PC-3 (cell line): ENCODE measurements around the gene TNK2. TPM values are rescaled to one million over a fixed set of nuclear protein-coding genes. Genes with fewer than 3 reads are reported as not detected.

Experiments used
- ATAC-seq: fragments of 200-7000 bp; cut with Tn5 transposase; 2 replicates; pipeline ENCODE4 v1.9.1; 2020; ENCODE audit warnings: mild to moderate bottlenecking, moderate library complexity
- BruUV-seq: library from RNA; stranded (reverse); fragments of 400-500 nt; replicated peaks from 2 replicates; lab custom pipeline; 2021; lab: Mats Ljungman, UMichigan
- CTCF ChIA-PET: fragments of 300-600 bp; sonication (Branson Sonifier 250); formaldehyde crosslinking; loops from one replicate; lab custom pipeline; 2022; ENCODE audit warnings: antibody characterized with exemption; lab: Charles Lee
- POLR2A ChIA-PET: fragments of 300-600 bp; sonication (Branson Sonifier 250); formaldehyde crosslinking; loops from one replicate; lab custom pipeline; 2022; ENCODE audit warnings: antibody characterized with exemption; ENCODE audit not compliant: unreplicated experiment; lab: Charles Lee
- DNase-seq: peaks from one replicate; pipeline ENCODE4 v3.0.0-alpha.2; 2015
- H2AFZ ChIP-seq: fragments of 300-600 bp; sonication (generic); 2 replicates; pipeline ENCODE4 v1.6.0; 2016; ENCODE audit warnings: antibody characterized with exemption, low read length
- H3F3A ChIP-seq: fragments of 300-600 bp; sonication (generic); one replicate; pipeline ENCODE4 v1.6.0; 2017; ENCODE audit warnings: antibody characterized with exemption, low read length, control low read depth, mild to moderate bottlenecking; ENCODE audit not compliant: unreplicated experiment
- H3K27ac ChIP-seq: fragments of 300-600 bp; sonication (generic); 2 replicates; pipeline ENCODE4 v1.5.1; 2016; ENCODE audit warnings: mild to moderate bottlenecking, low read length
- H3K27me3 ChIP-seq: fragments of 300-600 bp; sonication (generic); 2 replicates; pipeline ENCODE4 v1.6.1; 2016; ENCODE audit warnings: low read length, mixed read lengths
- H3K36me3 ChIP-seq: fragments of 300-600 bp; sonication (generic); 2 replicates; pipeline ENCODE4 v1.6.1; 2016; ENCODE audit warnings: low read depth, mixed run types, low read length, mixed read lengths
- H3K4me1 ChIP-seq: fragments of 300-600 bp; sonication (generic); 2 replicates; pipeline ENCODE4 v1.5.1; 2016; ENCODE audit warnings: low read length; ENCODE audit not compliant: insufficient read depth
- H3K4me2 ChIP-seq: fragments of 300-600 bp; sonication (generic); 2 replicates; pipeline ENCODE4 v1.6.0; 2016; ENCODE audit warnings: low read length
- H3K4me3 ChIP-seq: fragments of 300-600 bp; sonication (generic); 2 replicates; pipeline ENCODE4 v1.5.1; 2016; ENCODE audit warnings: mild to moderate bottlenecking, low read length, mixed read lengths
- H3K79me2 ChIP-seq: fragments of 300-600 bp; sonication (generic); 2 replicates; pipeline ENCODE4 v1.6.1; 2017; ENCODE audit warnings: low read length, mixed read lengths
- H3K9ac ChIP-seq: fragments of 300-600 bp; sonication (generic); 2 replicates; pipeline ENCODE4 v1.6.0; 2016; ENCODE audit warnings: mild to moderate bottlenecking, low read length
- H3K9me2 ChIP-seq: fragments of 300-600 bp; sonication (generic); replicated peaks from 2 replicates; pipeline ENCODE4 v1.6.1; 2016; ENCODE audit warnings: mixed run types, low read length, mixed read lengths
- H3K9me3 ChIP-seq: fragments of 300-600 bp; sonication (generic); 2 replicates; pipeline ENCODE4 v1.6.1; 2016; ENCODE audit warnings: low read length, mixed read lengths
- H4K20me1 ChIP-seq: fragments of 300-600 bp; sonication (generic); 2 replicates; pipeline ENCODE4 v1.6.1; 2016; ENCODE audit warnings: low read length, mixed read lengths
- CTCF ChIP-seq: fragments of 300-600 bp; sonication (generic); conservative IDR thresholded peaks from 2 replicates; pipeline ENCODE4 v1.5.1; 2017; ENCODE audit warnings: antibody characterized with exemption, low read depth, mild to moderate bottlenecking, low read length
- EZH2 ChIP-seq: fragments of 300-600 bp; sonication (generic); IDR thresholded peaks from one replicate; pipeline ENCODE4 v1.6.1; 2017; ENCODE audit warnings: antibody characterized with exemption, mild to moderate bottlenecking, low read length; ENCODE audit not compliant: unreplicated experiment
- EZH2phosphoT487 ChIP-seq: fragments of 300-600 bp; sonication (generic); IDR thresholded peaks from 2 replicates; pipeline ENCODE4 v1.6.1; 2018; ENCODE audit warnings: mild to moderate bottlenecking, antibody characterized with exemption, low read length, borderline replicate concordance
- intact Hi-C: fragments of 100-400 bp; cut with micrococcal nuclease; formaldehyde crosslinking; loops from 2 replicates; pipeline ENCODE4 v1.9.0; 2023
- total RNA-seq: library from RNA; depleted of rRNA; stranded (reverse); fragments of >200 nt; gene quantifications from 2 replicates; pipeline ENCODE4 v1.2.3, GENCODE V29; 2014

TNK2 gene
- total RNA-seq, 1 experiment from 2014 or later = 49.3 TPM

DNA sequence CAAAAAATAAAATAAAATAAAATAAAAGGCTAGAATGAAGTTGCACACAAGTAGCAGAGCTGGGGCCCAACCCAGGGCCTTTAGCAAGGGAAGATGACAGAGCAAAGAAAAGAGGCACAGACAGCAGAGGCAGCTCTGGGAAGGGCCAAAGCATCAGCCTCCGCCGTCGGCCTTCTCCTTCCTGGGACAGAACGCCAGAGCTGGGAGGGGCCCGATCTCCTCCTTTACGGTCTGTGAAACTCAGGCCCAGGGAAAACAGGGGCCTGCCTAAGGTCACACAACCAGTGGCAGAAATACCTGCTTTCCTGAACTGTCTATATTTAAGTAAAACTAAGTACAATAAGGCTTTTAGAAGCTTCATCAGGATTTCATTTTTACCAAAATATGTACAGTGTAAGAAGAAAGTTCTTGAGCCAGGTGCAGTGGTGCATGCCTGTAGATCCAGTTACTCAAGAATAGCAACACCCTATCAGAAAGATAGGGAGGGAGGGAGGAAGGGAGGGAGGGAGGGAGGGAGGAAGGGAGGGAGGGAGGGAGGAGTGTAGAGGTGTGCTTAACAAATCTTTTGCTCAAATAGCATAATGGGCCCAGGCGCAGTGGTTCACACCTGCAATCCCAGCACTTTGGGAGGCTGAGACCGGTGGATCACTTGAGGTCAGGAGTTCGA is 53.6 kb downstream of the TNK2 start:
- H3F3A ChIP-seq = no peaks in the 10 kb centered on the region
- POLR2A ChIA-PET = no interaction called here
- no peaks in the 10 kb centered on the region for H3K36me3 ChIP-seq
- H3K9me2 ChIP-seq = no peaks in the 10 kb centered on the region
- H3K27me3 ChIP-seq = no peaks in the 10 kb centered on the region
- intact Hi-C loops = loop anchor here (5.0 kb wide), 1 partner anchor 582 kb away; the partner anchor contains the start of gene XXYLT1
- H2AFZ ChIP-seq = no peak overlapping the region
- H4K20me1 ChIP-seq = no peaks in the 10 kb centered on the region
- no TSS peak for BruUV-seq
- H3K4me1 ChIP-seq = 0 out of 2 replicates have a peak, but pooled peaks cover 4% of the 10 kb centered on the region
- H3K79me2 ChIP-seq = no peaks in the 10 kb centered on the region
- ATAC-seq (no peak), DNase-seq (no peak)
- no peaks in the 10 kb centered on the region for H3K9me3 ChIP-seq
- H3K9ac ChIP-seq = no peak overlapping the region
- H3K4me2 ChIP-seq = no peak overlapping the region
- H3K27ac ChIP-seq = no peak overlapping the region
- H3K4me3 ChIP-seq = no peak overlapping the region
- CTCF ChIA-PET = interaction anchor here (0.6 kb wide), 1 partner anchor 77 kb away, joined by 3 read pairs; no protein-coding TSS in a partner anchor
- TF ChIP-seq CTCF = no peak
- no peak for TF ChIP-seq EZH2phosphoT487
- TF ChIP-seq EZH2 = no peak

DNA sequence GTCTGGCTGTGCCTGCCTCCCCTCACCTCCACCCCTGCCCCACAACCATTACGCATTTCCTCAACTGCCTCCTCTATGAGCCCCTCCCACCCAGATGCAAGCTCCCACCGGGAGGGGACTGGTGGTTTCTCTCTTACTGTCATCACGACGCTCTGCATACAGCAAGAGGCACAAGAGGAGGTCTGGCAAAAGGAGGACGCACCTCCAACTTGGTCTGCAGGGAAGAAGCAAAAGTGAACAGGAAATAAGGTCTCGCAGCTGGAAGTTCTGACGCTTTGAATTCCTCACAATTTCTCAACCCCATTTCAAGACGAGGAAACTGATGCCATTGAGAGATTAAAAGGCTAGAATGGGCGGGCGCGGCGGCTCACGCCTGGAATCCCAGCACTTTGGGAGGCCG is 54.4 kb downstream of the TNK2 start:
- Histone ChIP-seq H3K9ac (no peak overlapping the region), H3K27me3 (no peaks in the 10 kb centered on the region), H4K20me1 (no peaks in the 10 kb centered on the region), H3K27ac (no peak overlapping the region), H2AFZ (no peak overlapping the region), H3K4me1 (0 out of 2 replicates have a peak, but pooled peaks cover 2% of the 10 kb centered on the region), H3K79me2 (no peaks in the 10 kb centered on the region), H3K9me3 (no peaks in the 10 kb centered on the region), H3F3A (no peaks in the 10 kb centered on the region), H3K4me3 (no peak overlapping the region), H3K4me2 (no peak overlapping the region), H3K9me2 (no peaks in the 10 kb centered on the region), H3K36me3 (no peaks in the 10 kb centered on the region)
- intact Hi-C loops = loop anchor here (5.0 kb wide), 1 partner anchor 582 kb away; the partner anchor contains the start of gene XXYLT1
- ChIA-PET POLR2A (no interaction called here), CTCF (no interaction called here)
- no TSS peak for BruUV-seq
- ATAC-seq (no peak), DNase-seq (no peak)
- no peak for TF ChIP-seq EZH2phosphoT487
- no peak for TF ChIP-seq EZH2

DNA sequence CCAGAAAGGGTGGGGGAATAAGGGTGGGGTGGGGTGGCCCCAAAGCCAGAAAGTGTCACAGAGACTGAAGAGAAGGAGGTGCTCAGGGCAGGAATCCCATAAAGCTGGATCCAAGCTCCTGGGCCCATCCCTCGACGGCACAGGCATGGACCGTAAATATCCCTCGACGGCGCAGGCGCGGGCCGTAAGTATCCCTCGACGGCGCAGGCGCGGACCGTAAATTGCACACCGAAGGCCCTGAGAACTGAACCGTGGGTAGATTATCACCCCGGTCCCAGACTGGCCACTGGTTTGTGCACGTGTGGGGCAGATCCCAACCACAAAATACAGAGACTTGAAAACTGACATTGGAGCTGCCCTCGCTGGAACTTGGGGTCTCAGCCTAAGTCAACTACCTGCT is 55.3 kb downstream of the TNK2 start:
- Histone ChIP-seq H3K4me2 (no peak overlapping the region), H3K9me2 (no peaks in the 10 kb centered on the region), H3K9me3 (no peaks in the 10 kb centered on the region), H3K9ac (no peak overlapping the region), H3K27me3 (no peaks in the 10 kb centered on the region), H3K4me1 (no peaks in the 10 kb centered on the region), H3K36me3 (no peaks in the 10 kb centered on the region), H2AFZ (no peak overlapping the region), H3K27ac (no peak overlapping the region), H3K79me2 (no peaks in the 10 kb centered on the region), H3F3A (no peaks in the 10 kb centered on the region), H3K4me3 (no peak overlapping the region), H4K20me1 (no peaks in the 10 kb centered on the region)
- DNase-seq (no peak), ATAC-seq (no peak)
- ChIA-PET CTCF (no interaction called here), POLR2A (no interaction called here)
- no peak for TF ChIP-seq EZH2phosphoT487
- TF ChIP-seq CTCF = no peak
- no peak for TF ChIP-seq EZH2
- intact Hi-C loops = loop anchor here (5.0 kb wide), 1 partner anchor 581 kb away; the partner anchor contains the start of gene XXYLT1
- BruUV-seq = no TSS peak
